Psoas muscle (tissue), 8 donors: ENCODE results near the gene ACOT11. TPM values are rescaled to one million over a fixed set of nuclear protein-coding genes. Genes with fewer than 3 reads are reported as not detected.
"Not testable (repeated sequence)": the region's sequence is repeated elsewhere in the genome, so short reads cannot be mapped to it uniquely, and the experiment has no call there.

Experiments used
- ATAC-seq, 4 donors: fragments of 200-7000 bp; cut with Tn5 transposase; one replicate each; pipeline ENCODE4 v1.9.1; 2020; ENCODE audit warnings: moderate library complexity in 3 of 4, mild to moderate bottlenecking in 2 of 4
- DNase-seq, 2 donors: peaks; one replicate each; pipeline ENCODE4 v3.0.0-alpha.2; 2020
- H3K27ac ChIP-seq: fragments of 200-600 bp; one replicate; pipeline ENCODE4 v1.8.0; 2022
- H3K27me3 ChIP-seq, 3 donors: fragments of 200-600 bp in 1 of 3; one replicate each; pipeline versions ENCODE4 v1.6.1 to v1.8.0; 2013 to 2022; ENCODE audit warnings: low read length in 2 of 3, mild to moderate bottlenecking in 2 of 3, moderate library complexity in 1 of 3; ENCODE audit not compliant: insufficient read depth in 3 of 3
- H3K36me3 ChIP-seq, 2 donors: fragments of 200-600 bp in 1 of 2; one replicate each; pipeline versions ENCODE4 v1.6.1 to v1.8.0; 2013 to 2022; ENCODE audit warnings: low read depth in 1 of 2, mild to moderate bottlenecking in 1 of 2, moderate library complexity in 1 of 2; ENCODE audit not compliant: insufficient read depth in 1 of 2
- H3K4me1 ChIP-seq: fragments of 200-600 bp; one replicate; pipeline ENCODE4 v1.8.0; 2022
- H3K4me3 ChIP-seq: fragments of 200-600 bp; one replicate; pipeline ENCODE4 v1.8.0; 2022; ENCODE audit warnings: mild to moderate bottlenecking
- H3K9me3 ChIP-seq: fragments of 200-600 bp; one replicate; pipeline ENCODE4 v1.8.0; 2022
- CTCF ChIP-seq: fragments of 200-600 bp; IDR thresholded peaks from one replicate; pipeline ENCODE4 v1.8.0; 2022; ENCODE audit warnings: antibody characterized with exemption
- WGBS, 3 donors: extraction: QIAGEN DNeasy Blood & Tissue Kit; methylation state at CpG; one replicate each; pipeline versions ENCODE4 v1.1.6 to v1.1.7; 2013; 5-methylcytosine and 5-hydroxymethylcytosine counted together
- intact Hi-C, 2 donors: fragments of 100-400 bp; cut with DNase I; formaldehyde crosslinking; loops; one replicate each; pipeline versions ENCODE4 v1.11.0 to v1.14.2; 2022
- polyA plus RNA-seq, 3 donors: library from polyadenylated mRNA; stranded (reverse); fragments of 200-250 nt; gene quantifications; one replicate each; pipeline ENCODE4 v1.2.3, GENCODE V29; 2013
- total RNA-seq, 4 donors: library from RNA; stranded (reverse); fragmentation: NEBNext Ultra II Directional in 2 of 4; extraction: Animal tissue kit (Norgen Biotek cat#: 25700) in 2 of 4; gene quantifications; one replicate each; pipeline versions ENCODE4 v1.2.1 to v1.2.4, GENCODE V29; 2021 to 2023
- donor health status: healthy with polysubstance abuse.
- donor health status: DM: no; HTN: no; CAD: no; lungs with moderate emphysema.
- donor health status: Bipolar disorder and iron deficiency.
- donor health status: healthy.
- donor health status: DM: yes; HTN: yes; CAD: no.
- donor health status: DM: no; HTN: no; CAD: no.
- donor health status: DM: no; HTN: no; CAD: no.
- donor health status: DM: yes; HTN: yes; CAD: no.

The ACOT11 gene
- total and polyA plus RNA-seq, 7 donors = 0.82 to 13.9 (median 2.4) TPM

- 88 to 95% (median 93%) methylated on average over 2 of the region's 2 CpGs for WGBS, 3 donors
- Histone ChIP-seq H3K9me3 (no peaks in the 10 kb centered on the region), H3K4me3 (no peak overlapping the region), H3K4me1 (no peaks in the 10 kb centered on the region), H3K36me3 (no peaks in the 10 kb centered on the region), H3K27ac (no peak overlapping the region), H3K27me3 (no peaks in the 10 kb centered on the region)
- DNase-seq (no peak), ATAC-seq (no peak)
- no peak for TF ChIP-seq CTCF
- intact Hi-C loops = no loop called here
These were observed 29.5 kb upstream of the ACOT11 start for GRCh38 chr1:54518489-54518888.

DNA sequence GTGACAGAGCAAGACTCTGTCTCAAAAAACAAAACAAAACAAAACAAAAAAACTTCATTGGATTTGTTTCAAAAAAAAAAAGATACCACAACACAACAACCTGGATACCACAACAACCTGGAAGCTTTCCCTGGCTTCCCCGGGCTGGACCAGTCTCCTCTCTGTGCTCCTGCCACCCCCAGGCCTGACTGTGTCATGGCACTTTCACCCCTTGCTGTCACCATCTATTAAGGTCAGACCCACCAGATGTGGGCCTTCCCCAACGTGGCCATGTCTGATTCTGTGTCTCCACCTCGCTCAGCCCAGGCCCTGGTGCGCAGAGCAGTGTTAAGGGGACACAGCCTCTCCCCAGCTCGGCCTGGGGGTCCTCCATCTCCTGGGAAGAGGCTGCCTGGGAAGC lies 28.3 kb upstream of the ACOT11 start:
- H3K36me3 ChIP-seq = no peaks in the 10 kb centered on the region
- no peak for DNase-seq
- H3K9me3 ChIP-seq = no peaks in the 10 kb centered on the region
- peak in 2 of 4 donors; percentile 46 to 49 for ATAC-seq
- H3K27ac ChIP-seq = no peak overlapping the region
- no peaks in the 10 kb centered on the region for H3K27me3 ChIP-seq
- intact Hi-C loops = no loop called here
- 46 to 61% (median 57%) methylated on average over 5 of the region's 5 CpGs for WGBS, 3 donors
- H3K4me3 ChIP-seq = no peak overlapping the region
- no peaks in the 10 kb centered on the region for H3K4me1 ChIP-seq
- TF ChIP-seq CTCF = no peak

- WGBS, 3 donors = 90 to 94% (median 90%) methylated on average over 9 of the region's 9 CpGs
- no peak for TF ChIP-seq CTCF
- Histone ChIP-seq H3K4me1 (no peaks in the 10 kb centered on the region), H3K9me3 (no peaks in the 10 kb centered on the region), H3K4me3 (no peak overlapping the region), H3K27ac (no peak overlapping the region), H3K27me3 (no peaks in the 10 kb centered on the region), H3K36me3 (no peaks in the 10 kb centered on the region)
- ATAC-seq (no peak), DNase-seq (no peak)
- intact Hi-C loops = no loop called here
These were observed 27.3 kb upstream of the ACOT11 start for GRCh38 chr1:54520631-54521321.

DNA sequence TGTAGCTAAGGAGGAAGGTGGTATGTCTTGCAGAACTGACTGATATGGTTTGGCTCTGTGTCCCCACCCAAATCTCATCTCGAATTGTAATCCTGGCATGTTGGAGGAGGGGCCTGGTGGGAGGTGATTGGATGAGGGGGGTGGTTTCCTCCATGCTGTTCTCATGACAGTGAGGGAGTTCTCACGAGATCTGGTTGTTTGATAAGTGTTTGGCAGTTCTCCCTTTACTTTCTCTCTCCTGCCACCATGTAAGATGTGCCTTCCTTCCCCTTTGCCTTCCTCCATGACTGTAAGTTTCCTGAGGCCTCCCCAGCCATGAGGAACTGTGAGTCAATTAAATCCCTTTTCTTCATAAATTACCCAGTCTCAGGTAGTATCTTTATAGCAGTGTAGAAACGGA lies 21.5 kb upstream of the ACOT11 start:
- ATAC-seq, H3K27me3 ChIP-seq, H3K4me1 ChIP-seq, H3K9me3 ChIP-seq, H3K4me3 ChIP-seq, H3K27ac ChIP-seq, DNase-seq, H3K36me3 ChIP-seq, intact Hi-C loops: not testable (repeated sequence)
- 74 to 89% (median 80%) methylated on average over 3 of the region's 3 CpGs for WGBS, 3 donors

DNA sequence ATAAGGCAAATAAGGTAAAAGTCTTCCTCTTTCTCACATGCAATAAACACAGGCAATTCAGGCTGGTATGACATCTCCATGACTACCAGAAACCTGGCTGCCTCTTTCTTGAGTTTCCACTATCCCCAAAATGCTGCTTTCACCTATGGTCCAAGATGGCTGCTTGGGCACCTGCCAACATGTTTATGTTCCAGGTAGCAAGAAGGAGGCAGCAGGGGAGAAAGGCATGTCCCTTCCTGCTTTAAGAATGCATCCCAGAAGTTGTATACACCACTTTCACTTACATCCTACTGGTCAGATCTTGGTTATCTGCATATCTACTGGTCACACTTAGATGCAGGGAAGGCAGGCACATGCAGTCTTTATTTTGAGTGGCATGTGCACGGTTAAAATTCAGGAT lies 19.4 kb upstream of the ACOT11 start:
- no peak for DNase-seq
- WGBS, 3 donors = 57 to 85% (median 84%) methylated on average over 1 of the region's 1 CpG
- Histone ChIP-seq H3K36me3 (no peaks in the 10 kb centered on the region), H3K27ac (no peak overlapping the region), H3K4me1 (no peaks in the 10 kb centered on the region), H3K9me3 (no peaks in the 10 kb centered on the region), H3K4me3 (no peak overlapping the region), H3K27me3 (no peaks in the 10 kb centered on the region)
- TF ChIP-seq CTCF = no peak
- intact Hi-C loops = no loop called here
- no peak for ATAC-seq
